Cardiac fibroblast (primary cell): ENCODE measurements around the gene ATXN1.

Experiments
- DNase-seq, 2 donors: peaks; one replicate each; pipeline versions ENCODE4 v3.0.0 to v3.0.0-alpha.2; 2010; ENCODE audit warnings: low read depth in 2 of 2
- H3K4me3 ChIP-seq, 2 donors: replicated peaks in 1 of 2; 1 replicate in 1 of 2; 2 replicates in 1 of 2; pipeline ENCODE4 v1.5.1; 2011; ENCODE audit warnings: low read depth in 2 of 2, low read length in 2 of 2, mild to moderate bottlenecking in 2 of 2, moderate library complexity in 1 of 2
- TF ChIP-seq, protein P1 (sequence below): IDR thresholded peaks from one replicate; pipeline ENCODE4 v1.5.1; 2011; ENCODE audit warnings: low read depth, mild to moderate bottlenecking, low read length, inconsistent platforms

ATXN1 gene

GRCh38 chr6:16570221-16570553 is 191.1 kb downstream of the ATXN1 start:
- TF ChIP-seq, protein P1, sequence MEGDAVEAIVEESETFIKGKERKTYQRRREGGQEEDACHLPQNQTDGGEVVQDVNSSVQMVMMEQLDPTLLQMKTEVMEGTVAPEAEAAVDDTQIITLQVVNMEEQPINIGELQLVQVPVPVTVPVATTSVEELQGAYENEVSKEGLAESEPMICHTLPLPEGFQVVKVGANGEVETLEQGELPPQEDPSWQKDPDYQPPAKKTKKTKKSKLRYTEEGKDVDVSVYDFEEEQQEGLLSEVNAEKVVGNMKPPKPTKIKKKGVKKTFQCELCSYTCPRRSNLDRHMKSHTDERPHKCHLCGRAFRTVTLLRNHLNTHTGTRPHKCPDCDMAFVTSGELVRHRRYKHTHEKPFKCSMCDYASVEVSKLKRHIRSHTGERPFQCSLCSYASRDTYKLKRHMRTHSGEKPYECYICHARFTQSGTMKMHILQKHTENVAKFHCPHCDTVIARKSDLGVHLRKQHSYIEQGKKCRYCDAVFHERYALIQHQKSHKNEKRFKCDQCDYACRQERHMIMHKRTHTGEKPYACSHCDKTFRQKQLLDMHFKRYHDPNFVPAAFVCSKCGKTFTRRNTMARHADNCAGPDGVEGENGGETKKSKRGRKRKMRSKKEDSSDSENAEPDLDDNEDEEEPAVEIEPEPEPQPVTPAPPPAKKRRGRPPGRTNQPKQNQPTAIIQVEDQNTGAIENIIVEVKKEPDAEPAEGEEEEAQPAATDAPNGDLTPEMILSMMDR = no peak
- DNase-seq = no peak
- no peak overlapping the region for H3K4me3 ChIP-seq

DNA sequence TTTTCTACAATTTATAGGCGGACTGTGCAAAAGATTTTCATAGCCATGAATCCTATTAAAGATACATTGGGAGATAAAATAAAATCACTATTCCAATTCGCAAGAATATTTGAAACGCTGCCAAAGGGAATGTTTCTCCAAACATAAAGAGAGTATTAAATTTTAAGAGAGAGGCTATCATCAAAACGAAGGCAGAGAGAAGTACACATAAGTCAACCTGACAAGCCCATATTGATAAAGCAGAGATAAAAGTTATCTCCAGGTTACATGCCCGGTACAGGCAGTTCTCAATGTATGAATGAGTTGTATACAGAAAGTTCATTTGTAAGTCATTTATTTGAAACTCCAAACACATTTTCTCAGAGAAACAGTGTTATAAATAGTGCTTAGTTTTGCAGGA is 193.1 kb downstream of the ATXN1 start:
- TF ChIP-seq, protein P1 = no peak
- DNase-seq = no peak
- no peak overlapping the region for H3K4me3 ChIP-seq

GRCh38 chr6:16567071-16567470 is 194.2 kb downstream of the ATXN1 start:
- TF ChIP-seq, protein P1 = no peak
- no peak overlapping the region for H3K4me3 ChIP-seq
- no peak for DNase-seq

DNA sequence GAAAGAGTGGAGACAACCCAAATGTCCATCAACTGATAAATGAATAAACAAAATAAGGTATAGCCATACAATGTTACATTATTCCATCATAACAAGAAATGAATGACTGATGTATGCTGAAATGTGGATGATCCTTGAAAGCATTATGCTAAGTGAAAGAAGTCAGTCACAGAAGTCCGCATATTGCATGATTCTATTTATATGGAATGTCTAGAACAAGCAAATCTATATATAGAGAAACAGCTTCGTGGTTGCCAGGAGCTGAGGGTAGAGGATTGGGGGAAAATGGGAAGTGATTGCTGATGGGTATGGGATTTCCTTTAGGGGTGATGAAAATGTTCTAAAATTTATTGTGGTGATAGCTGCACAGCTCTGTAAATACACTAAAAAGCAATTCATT is 196.8 kb downstream of the ATXN1 start:
- TF ChIP-seq, protein P1 = no peak
- H3K4me3 ChIP-seq = no peak overlapping the region
- peak in 1 of 2 donors; percentile 34 for DNase-seq

- DNase-seq = no peak
- TF ChIP-seq, protein P1 = no peak
- H3K4me3 ChIP-seq = no peak overlapping the region
Observed at GRCh38 chr6:16563628-16564240, 197.5 kb downstream of the ATXN1 start.

DNA sequence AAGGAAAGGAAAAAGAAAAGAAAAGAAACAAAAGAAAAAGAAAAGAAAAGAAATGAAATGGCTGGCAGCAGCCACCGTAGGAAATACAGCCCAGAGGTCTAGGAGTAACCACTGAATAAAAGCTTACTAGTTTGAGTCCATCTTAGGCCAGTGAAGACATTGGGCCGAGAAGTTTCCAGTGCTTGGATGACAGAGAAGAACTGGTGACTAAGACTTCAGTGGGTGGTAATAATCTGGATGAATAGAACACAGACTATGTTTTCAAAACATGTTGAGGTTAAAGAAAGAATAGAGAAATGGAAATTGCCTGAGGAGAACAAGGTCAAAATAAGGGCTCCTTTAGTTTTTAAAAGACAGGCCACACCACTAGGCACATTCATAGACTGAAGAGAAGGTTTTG is 198.8 kb downstream of the ATXN1 start:
- H3K4me3 ChIP-seq = no peak overlapping the region
- DNase-seq = peak in 1 of 2 donors; percentile 55
- TF ChIP-seq, protein P1 = no peak

GRCh38 chr6:16559071-16559470 is 202.2 kb downstream of the ATXN1 start:
- TF ChIP-seq, protein P1 = no peak
- DNase-seq = peak in 1 of 2 donors; percentile 28

More at GRCh38 chr6:16559071-16559470, 202.2 kb downstream of the ATXN1 start:
- H3K4me3 ChIP-seq = no peak overlapping the region
